Cardiac fibroblast (primary cell): ENCODE measurements around the gene GCM1.

Experiments
- DNase-seq, 2 donors: peaks; one replicate each; pipeline versions ENCODE4 v3.0.0 to v3.0.0-alpha.2; 2010; ENCODE audit warnings: low read depth in 2 of 2
- H3K4me3 ChIP-seq, 2 donors: replicated peaks in 1 of 2; 1 replicate in 1 of 2; 2 replicates in 1 of 2; pipeline ENCODE4 v1.5.1; 2011; ENCODE audit warnings: low read depth in 2 of 2, low read length in 2 of 2, mild to moderate bottlenecking in 2 of 2, moderate library complexity in 1 of 2
- TF ChIP-seq, protein P1 (sequence below): IDR thresholded peaks from one replicate; pipeline ENCODE4 v1.5.1; 2011; ENCODE audit warnings: low read depth, mild to moderate bottlenecking, low read length, inconsistent platforms

GCM1 gene

DNA sequence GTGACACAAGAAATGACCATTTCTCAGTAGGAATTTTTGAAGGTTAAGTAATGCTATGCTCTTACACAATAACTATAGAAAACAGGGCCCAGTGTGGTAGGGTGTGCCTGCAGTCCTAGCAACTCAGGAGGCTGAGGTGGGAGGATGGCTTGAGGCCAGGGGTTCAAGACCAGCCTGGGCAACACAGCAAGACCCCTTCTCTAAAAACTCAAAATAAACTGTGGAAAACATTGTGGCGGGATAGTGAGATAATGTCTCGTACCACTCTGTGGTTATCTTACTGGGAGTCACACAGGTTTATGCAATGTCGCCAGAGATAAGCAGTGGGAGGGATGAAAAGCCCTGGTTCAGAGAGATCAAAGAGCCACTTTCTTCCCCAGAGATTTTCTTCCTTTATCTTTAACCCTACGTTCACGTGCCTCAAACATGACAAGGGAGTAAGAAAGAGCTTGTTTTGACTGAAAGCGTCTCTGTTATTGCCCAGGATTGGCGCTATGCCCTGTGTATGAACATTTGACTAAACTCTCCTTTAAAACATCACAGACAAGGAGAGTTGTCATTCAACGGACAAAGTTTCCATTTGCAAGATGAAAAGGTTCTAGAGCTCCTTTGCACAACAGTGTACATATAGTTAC lies 13.9 kb downstream of the GCM1 start:
- DNase-seq, result no peak
- H3K4me3 ChIP-seq, result no peak overlapping the region
- TF ChIP-seq, protein P1, sequence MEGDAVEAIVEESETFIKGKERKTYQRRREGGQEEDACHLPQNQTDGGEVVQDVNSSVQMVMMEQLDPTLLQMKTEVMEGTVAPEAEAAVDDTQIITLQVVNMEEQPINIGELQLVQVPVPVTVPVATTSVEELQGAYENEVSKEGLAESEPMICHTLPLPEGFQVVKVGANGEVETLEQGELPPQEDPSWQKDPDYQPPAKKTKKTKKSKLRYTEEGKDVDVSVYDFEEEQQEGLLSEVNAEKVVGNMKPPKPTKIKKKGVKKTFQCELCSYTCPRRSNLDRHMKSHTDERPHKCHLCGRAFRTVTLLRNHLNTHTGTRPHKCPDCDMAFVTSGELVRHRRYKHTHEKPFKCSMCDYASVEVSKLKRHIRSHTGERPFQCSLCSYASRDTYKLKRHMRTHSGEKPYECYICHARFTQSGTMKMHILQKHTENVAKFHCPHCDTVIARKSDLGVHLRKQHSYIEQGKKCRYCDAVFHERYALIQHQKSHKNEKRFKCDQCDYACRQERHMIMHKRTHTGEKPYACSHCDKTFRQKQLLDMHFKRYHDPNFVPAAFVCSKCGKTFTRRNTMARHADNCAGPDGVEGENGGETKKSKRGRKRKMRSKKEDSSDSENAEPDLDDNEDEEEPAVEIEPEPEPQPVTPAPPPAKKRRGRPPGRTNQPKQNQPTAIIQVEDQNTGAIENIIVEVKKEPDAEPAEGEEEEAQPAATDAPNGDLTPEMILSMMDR, result no peak

DNA sequence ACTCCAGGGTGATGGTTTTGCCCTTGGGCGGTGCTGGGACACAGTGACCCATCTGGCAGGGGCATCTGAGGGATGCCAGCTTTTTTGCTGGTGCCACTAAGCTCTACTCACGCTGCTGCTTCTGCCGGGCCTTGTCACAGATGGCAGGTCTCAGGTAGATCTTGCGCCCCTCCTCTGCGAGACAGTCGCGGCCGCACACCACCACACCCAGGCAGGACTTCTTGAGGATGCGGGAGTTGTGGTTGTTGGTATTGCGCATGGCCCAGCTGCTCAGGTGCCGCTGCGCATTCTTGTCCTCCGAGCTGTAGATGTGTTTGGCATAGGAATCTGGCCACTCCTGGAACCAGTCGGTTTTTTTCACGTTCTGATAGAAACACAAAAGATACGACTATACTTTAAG lies 14.7 kb downstream of the GCM1 start:
- DNase-seq, result no peak
- TF ChIP-seq, protein P1, result no peak
- no peak overlapping the region for H3K4me3 ChIP-seq

DNA sequence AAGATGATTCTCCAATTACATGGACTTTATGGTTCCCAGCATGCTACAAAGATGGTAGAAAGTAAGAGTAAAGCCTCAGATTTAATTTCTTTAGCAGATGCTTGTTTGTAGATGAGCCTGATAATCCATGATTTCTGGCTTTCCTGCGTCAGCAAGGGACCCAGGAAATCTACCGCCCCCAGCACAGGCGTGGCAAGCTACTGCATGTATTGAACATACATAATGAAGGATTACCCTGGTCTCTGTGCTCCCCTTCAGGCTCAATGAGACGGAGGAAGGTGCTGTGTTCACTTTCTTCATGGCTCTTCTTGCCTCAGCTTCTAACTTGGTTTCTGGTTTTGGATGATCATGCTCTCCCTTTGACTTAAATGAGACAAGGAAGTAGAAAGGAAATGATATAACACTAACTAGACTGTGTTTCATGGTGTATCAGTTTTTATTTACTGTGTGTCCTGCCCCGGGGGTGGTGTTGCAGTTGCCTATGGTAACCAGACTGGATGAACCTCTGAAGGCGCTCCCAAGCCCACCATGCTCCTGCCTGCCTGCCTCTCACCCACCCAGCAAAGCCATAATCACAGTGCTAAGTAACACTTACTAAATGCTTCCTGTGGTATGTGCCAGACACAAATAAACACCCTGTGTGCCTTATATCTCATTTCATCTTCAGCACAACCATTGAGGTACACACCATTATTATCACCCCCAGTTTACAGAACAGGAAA lies 17.9 kb downstream of the GCM1 start:
- no peak for DNase-seq
- TF ChIP-seq, protein P1, result no peak

DNA sequence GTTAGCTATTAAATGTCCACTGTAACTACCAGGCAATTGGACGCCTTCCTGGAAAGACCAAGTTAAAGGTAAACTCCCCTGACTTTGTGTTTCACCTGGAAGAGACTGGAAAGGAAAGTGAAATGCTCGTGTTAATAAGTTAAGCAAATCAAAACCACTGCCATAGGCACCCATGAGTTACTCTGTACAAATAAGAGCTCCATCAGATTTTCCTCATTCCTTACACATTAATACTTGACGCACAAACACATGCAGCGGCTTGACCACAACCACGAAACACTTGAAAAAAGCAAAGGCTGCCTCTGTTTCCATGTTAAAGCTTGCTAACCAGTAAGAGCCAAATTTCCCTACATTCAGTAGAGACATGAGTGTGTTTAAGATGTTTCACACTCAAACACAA lies 19.8 kb downstream of the GCM1 start:
- DNase-seq, result no peak
- H3K4me3 ChIP-seq, result no peak overlapping the region
- TF ChIP-seq, protein P1, result no peak

More for the DNA sequence above, 17.9 kb downstream of the GCM1 start:
- H3K4me3 ChIP-seq, result no peak overlapping the region

DNA sequence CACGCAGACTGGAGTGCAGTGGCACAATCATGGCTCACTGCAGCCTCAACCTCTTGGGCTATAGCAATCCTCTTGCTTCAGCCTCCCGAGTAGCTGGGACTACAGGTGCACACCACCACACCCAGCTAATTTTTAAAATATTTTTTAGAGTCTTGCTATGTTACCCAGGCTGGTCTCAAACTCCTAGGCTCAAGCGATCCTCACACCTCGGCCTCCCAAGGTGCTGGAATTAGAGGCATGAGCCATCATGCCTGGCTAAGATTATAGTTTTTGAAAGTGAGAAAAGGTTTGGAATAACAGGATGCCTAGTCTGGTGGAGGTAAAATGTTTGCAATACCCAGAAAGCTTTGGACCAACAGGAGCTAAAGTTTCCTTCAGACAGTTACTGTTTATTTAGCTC lies 23.4 kb downstream of the GCM1 start:
- TF ChIP-seq, protein P1, result no peak
- no peak for DNase-seq
- H3K4me3 ChIP-seq, result no peak overlapping the region

DNA sequence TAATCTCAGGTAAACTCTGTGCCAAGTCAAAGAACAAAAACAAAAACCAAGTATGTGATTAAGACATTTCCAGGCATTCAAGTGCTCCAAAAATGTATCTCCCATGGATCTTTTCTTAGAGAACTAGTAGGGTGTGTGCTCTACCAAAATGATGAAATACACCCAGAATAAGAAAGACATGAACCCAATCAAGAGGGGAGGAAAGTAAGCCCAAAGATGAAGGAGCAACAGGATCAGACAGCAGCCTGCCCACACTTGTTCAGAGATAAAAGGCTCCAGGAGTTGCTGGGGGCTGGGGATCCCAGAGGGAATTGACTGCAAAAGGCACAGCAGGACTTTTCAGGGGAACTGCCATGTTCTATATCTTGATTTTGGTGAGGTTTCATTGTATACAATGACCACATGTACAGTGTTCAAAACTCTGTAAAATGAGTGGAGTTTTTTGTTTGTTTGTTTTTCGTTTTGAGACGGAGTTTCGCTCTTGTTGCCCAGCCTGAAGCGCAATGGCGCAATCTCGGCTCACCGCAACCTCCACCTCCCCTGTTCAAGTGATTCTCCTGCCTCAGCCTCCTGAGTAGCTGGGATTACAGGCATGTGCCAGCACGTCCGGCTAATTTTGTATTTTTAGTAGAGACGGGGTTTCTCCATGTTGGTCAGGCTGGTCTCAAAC lies 24.4 kb downstream of the GCM1 start:
- TF ChIP-seq, protein P1, result no peak
- no peak overlapping the region for H3K4me3 ChIP-seq

More for the DNA sequence above, 24.4 kb downstream of the GCM1 start:
- no peak for DNase-seq
